NOMO-1 (cell line): ENCODE data around the gene CACUL1.
"Not testable (repeated sequence)": the region's sequence is repeated elsewhere in the genome, so short reads cannot be mapped to it uniquely, and the experiment has no call there.

Source experiments
- DNase-seq, 2 experiments: peaks; one replicate each; lab custom pipeline; 2025; ENCODE audit not compliant: unreplicated experiment in 2 of 2; lab: John Stamatoyannopoulos, UW

CACUL1 gene

GRCh38 chr10:118658168-118658567 is 96.6 kb downstream of the CACUL1 start:
- not testable (repeated sequence) for DNase-seq

DNA sequence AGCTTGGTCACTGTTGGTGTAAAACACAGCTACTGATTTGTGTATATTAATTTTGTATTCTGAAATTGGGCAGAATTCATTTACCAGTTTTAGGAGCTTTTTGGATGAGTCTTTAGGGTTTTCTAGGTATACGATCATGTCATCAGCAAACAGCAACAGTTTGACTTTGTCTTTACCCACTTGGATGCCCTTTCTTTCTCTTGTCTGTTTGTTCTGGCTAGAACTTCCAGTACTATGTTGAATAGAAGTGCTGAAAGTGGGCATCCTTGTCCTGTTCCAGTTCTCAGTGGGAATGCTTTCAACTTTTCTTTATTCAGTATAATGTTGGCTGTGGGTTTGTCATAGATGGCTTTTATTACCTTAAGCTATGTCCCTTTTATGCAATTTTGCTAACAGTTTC is 109.5 kb downstream of the CACUL1 start:
- not testable (repeated sequence) for DNase-seq

DNA sequence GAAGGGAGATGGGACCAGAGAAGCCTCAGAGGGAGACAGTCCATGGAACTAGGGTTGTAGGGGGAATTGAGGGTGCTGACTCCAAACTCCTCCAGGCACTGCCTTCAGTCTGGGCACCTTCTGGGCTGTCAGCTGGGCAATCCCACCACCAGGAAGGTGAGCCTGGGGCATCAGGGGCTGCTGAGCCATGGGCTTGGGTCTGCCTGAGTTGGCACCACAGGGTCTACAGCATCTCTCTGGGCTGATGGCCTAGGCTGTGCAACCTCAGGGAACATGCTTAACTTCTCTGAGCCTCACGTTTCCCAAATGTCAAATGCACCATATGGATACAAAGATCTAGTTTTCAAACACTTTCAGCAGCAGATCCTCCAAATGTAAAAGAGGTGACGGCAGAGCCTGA is 112.5 kb downstream of the CACUL1 start:
- no peak for DNase-seq

GRCh38 chr10:118638680-118639079 is 116.1 kb downstream of the CACUL1 start:
- DNase-seq, result no peak

GRCh38 chr10:118635674-118636402 is 118.9 kb downstream of the CACUL1 start:
- DNase-seq, result no peak

- no peak for DNase-seq
These were observed 121.0 kb downstream of the CACUL1 start for GRCh38 chr10:118633786-118634185.

DNA sequence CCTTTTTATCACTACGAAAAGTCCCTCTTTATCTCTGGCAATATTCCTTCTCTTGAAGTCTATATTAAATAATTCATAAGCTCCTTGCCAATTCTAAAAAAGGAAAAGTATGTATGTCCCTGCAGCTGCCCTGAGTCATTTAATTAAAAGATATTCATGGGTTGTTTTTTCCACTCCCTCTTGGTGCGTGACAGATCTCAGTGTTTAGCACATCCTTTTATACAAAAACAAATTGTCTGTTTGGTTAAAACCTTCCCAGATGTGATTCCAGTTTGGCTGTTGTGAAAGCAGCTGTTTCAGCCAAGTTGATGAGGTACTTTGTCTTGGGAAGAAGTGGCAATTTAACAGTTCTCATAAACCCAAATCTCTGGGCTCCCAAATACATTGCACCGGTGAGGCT is 125.6 kb downstream of the CACUL1 start:
- DNase-seq, result no peak

GRCh38 chr10:118628397-118628796 is 126.4 kb downstream of the CACUL1 start:
- DNase-seq, result no peak

DNA sequence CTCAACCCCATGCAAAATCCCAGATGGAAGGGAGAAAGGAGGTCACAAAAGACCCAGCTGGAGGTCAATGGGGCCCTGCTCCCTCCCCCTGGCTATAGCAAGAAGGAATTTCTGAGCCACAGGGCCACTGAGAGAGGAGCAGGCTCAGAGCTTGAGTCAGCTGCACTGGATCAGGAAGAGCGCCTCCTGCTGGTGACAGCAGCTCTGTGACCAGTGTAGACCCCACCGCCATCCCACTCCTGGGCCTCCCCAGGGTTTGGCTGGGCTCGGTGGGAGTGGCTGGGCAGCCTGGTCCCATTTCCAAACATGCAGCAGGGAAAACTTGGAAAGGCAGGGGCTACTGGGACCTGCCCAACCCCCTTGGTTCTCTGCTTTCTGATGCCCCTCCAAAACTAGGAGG is 127.8 kb downstream of the CACUL1 start:
- DNase-seq, result no peak
